HG03175 (cell line): ENCODE results near the gene SCAP.
"Not testable (repeated sequence)": the region's sequence is repeated elsewhere in the genome, so short reads cannot be mapped to it uniquely, and the experiment has no call there.

Experiments used
- ATAC-seq: cut with Tn5 transposase; IDR thresholded peaks from one replicate; pipeline ENCODE4 v1.9.1; 2021; ENCODE audit warnings: mild to moderate bottlenecking, moderate library complexity; ENCODE audit not compliant: unreplicated experiment

The SCAP gene

GRCh38 chr3:47475570-47476329 is at the start of gene SCAP:
Gene SCAP (minus strand): TSS chr3:47475941. CDS start chr3:47442993, 32,948 bp downstream.
- ATAC-seq: peak; percentile 90

- no peak for ATAC-seq
These were observed 47.8 kb upstream of the SCAP start for GRCh38 chr3:47523310-47524073.

GRCh38 chr3:47522082-47522987 is 46.6 kb upstream of the SCAP start:
- ATAC-seq: peak; percentile 72

- no peak for ATAC-seq
These were observed 45.0 kb upstream of the SCAP start for GRCh38 chr3:47520756-47521155.

- ATAC-seq: no peak
These were observed 42.2 kb upstream of the SCAP start for GRCh38 chr3:47517937-47518336.

GRCh38 chr3:47515864-47516319 is 40.2 kb upstream of the SCAP start:
- ATAC-seq: no peak

GRCh38 chr3:47515100-47515499 is 39.4 kb upstream of the SCAP start:
- ATAC-seq: no peak

GRCh38 chr3:47513125-47513929 is 37.6 kb upstream of the SCAP start, which contains the start of gene ELP6:
Gene ELP6 (minus strand): TSS chr3:47513712. CDS start chr3:47513590, 122 bp downstream.
- ATAC-seq: peak; percentile 95

- ATAC-seq: no peak
These were observed 36.8 kb upstream of the SCAP start for GRCh38 chr3:47512416-47513124.

- not testable (repeated sequence) for ATAC-seq
These were observed 29.5 kb upstream of the SCAP start for GRCh38 chr3:47505267-47505666.

- ATAC-seq: no peak
These were observed 28.4 kb upstream of the SCAP start for GRCh38 chr3:47504113-47504512.

- no peak for ATAC-seq
These were observed 27.3 kb upstream of the SCAP start for GRCh38 chr3:47503033-47503432.

GRCh38 chr3:47496892-47497291 is 21.2 kb upstream of the SCAP start:
- ATAC-seq: no peak

GRCh38 chr3:47495886-47496285 is 20.1 kb upstream of the SCAP start:
- ATAC-seq: no peak

GRCh38 chr3:47495111-47495510 is 19.4 kb upstream of the SCAP start:
- ATAC-seq: no peak

GRCh38 chr3:47491777-47492176 is 16.0 kb upstream of the SCAP start:
- ATAC-seq: no peak

- ATAC-seq: no peak
These were observed 15.4 kb upstream of the SCAP start for GRCh38 chr3:47491186-47491585.

GRCh38 chr3:47487265-47487664 is 11.5 kb upstream of the SCAP start:
- ATAC-seq: no peak

- ATAC-seq: no peak
These were observed 10.1 kb upstream of the SCAP start for GRCh38 chr3:47485812-47486211.

- no peak for ATAC-seq
These were observed 6.6 kb upstream of the SCAP start for GRCh38 chr3:47482366-47482765.
